Measurements from ENCODE around the gene TMEM184A. TPM values are rescaled to one million over a fixed set of nuclear protein-coding genes. Genes with fewer than 3 reads are reported as not detected.

TMEM184A gene
- total RNA-seq, 1 donor from 2014 or later = not detected

GRCh38 chr7:1533547-1534329 lies 22.3 kb downstream of the TMEM184A start:
- Histone ChIP-seq H3K27ac (peak overlapping the region; percentile 98 to 99), H3K9me3 (no peaks in the 10 kb centered on the region), H3K4me3 (peak overlapping the region; percentile 76 to 91), H3K36me3 (peaks cover 4 to 13% of the 10 kb centered on the region in 2 donors), H3K27me3 (no peaks in the 10 kb centered on the region), H3K4me1 (peaks cover 15 to 45% of the 10 kb centered on the region in 2 donors)
- DNase-seq (ENCODE audit: low spot score in 2 of 2) = peak; percentile 70 to 91
- intact Hi-C loops (cut with DNase I) = loop anchor here (10.0 kb wide), 3 partner anchors 659 to 1101 kb away; partner anchors contain the start of genes GET4 and TTYH3
- no peak for TF ChIP-seq CTCF (IDR thresholded peaks at IDR 0.05)

- TF ChIP-seq CTCF (IDR thresholded peaks at IDR 0.05) = no peak
- Histone ChIP-seq H3K27me3 (no peaks in the 10 kb centered on the region), H3K4me1 (peaks cover 10 to 40% of the 10 kb centered on the region in 2 donors), H3K9me3 (no peaks in the 10 kb centered on the region), H3K27ac (peak overlapping the region; percentile 98 to 99), H3K36me3 (peaks cover 4 to 13% of the 10 kb centered on the region in 2 donors), H3K4me3 (peak overlapping the region; percentile 76 to 91)
- intact Hi-C loops (cut with DNase I) = loop anchor here (10.0 kb wide), 3 partner anchors 658 to 1102 kb away; partner anchors contain the start of genes GET4 and TTYH3
- DNase-seq (ENCODE audit: low spot score in 2 of 2) = no peak
Measured at GRCh38 chr7:1533255-1533546, 22.8 kb downstream of the TMEM184A start.

DNA sequence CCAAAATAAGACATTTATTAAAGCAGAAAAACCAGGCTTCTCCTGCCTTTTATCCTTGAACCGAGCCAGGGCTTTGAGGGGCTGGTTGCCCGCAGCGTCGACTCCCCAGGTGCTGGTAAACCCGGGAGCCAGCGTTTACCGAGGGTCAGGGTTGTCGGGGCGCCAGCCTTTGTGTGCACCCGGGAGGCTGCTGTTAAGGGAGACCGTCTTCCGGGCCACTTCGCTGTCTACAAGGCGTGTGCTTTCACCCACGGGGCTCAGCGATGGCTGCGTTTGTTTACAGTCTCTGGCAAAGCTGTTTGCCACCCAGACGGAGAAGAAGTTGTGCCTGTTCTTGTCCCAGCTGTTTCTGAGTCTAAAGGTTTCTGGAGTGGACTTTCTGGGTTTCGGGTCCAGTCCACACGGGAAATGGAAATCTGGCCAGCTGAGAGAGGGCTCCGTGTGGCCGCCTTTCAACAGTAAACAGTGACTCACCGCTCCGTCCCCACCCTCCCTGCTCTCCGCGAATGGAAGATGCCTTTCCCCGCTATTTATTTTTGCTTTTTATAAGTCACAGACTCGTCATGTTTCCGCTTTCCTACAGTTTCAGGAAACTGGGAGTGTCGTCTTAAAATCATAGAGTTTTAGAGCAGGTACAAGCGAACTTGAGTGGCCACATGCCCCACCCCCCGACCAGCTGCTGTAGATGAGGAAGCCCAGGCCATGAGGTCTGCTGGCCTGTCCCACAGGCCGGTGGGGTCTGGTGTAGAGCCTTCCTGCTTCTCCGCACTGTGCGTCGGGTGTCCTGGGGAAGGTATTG lies 23.4 kb downstream of the TMEM184A start:
- no peaks in the 10 kb centered on the region for H3K27me3 ChIP-seq
- no peak for TF ChIP-seq CTCF (IDR thresholded peaks at IDR 0.05)
- H3K9me3 ChIP-seq = no peaks in the 10 kb centered on the region
- H3K4me1 ChIP-seq = peaks cover 9 to 40% of the 10 kb centered on the region in 2 donors
- DNase-seq (ENCODE audit: low spot score in 2 of 2) = peak; percentile 88 to 96
- H3K4me3 ChIP-seq = peak overlapping the region; percentile 76 to 91
- intact Hi-C loops (cut with DNase I) = loop anchor here (10.0 kb wide), 3 partner anchors 658 to 1102 kb away; partner anchors contain the start of genes GET4 and TTYH3
- peaks cover 4 to 13% of the 10 kb centered on the region in 2 donors for H3K36me3 ChIP-seq
- peak overlapping the region; percentile 98 to 99 for H3K27ac ChIP-seq

DNA sequence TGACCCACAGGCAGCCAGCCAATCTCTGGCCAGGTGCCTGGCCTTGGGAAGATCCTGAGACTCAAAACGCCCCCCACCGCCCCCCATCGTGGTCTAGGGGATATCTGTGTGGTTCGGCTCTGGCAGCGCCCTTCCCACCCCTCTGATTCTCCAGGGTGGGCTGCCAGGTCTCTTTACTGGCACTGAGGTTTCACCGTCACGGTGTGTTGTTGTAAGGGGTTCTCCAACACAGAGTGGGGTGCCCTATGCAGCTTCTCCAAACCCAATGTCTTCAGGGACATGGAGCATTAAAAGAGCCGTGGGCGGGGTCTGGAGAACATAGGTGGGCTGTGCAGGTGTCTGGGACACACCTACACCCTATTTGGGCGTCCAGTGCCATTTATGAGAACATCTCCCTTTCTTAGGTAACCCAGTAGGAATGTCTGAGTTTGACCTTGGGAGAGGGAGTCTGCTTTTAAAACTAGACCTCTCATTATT lies 24.0 kb downstream of the TMEM184A start:
- Histone ChIP-seq H3K9me3 (no peaks in the 10 kb centered on the region), H3K27ac (peak overlapping the region; percentile 98 to 99), H3K36me3 (peaks cover 4 to 13% of the 10 kb centered on the region in 2 donors), H3K4me3 (peak overlapping the region; percentile 76 to 91), H3K4me1 (peaks cover 9 to 40% of the 10 kb centered on the region in 2 donors), H3K27me3 (no peaks in the 10 kb centered on the region)
- intact Hi-C loops (cut with DNase I) = loop anchor here (2.0 to 10.0 kb wide), 4 partner anchors 71 to 1103 kb away; partner anchors contain the start of genes GET4 and TTYH3
- TF ChIP-seq CTCF (IDR thresholded peaks at IDR 0.05) = no peak
- DNase-seq (ENCODE audit: low spot score in 2 of 2) = no peak

GRCh38 chr7:1531263-1531978 lies 24.6 kb downstream of the TMEM184A start:
- Histone ChIP-seq H3K27ac (peak overlapping the region; percentile 98 to 99), H3K9me3 (no peaks in the 10 kb centered on the region), H3K36me3 (peaks cover 4 to 13% of the 10 kb centered on the region in 2 donors), H3K4me1 (peaks cover 9 to 37% of the 10 kb centered on the region in 2 donors), H3K27me3 (no peaks in the 10 kb centered on the region), H3K4me3 (peak overlapping the region; percentile 76 to 91)
- intact Hi-C loops (cut with DNase I) = loop anchor here (2.0 to 10.0 kb wide), 4 partner anchors 71 to 1103 kb away; partner anchors contain the start of genes GET4 and TTYH3
- peak in 1 of 2 donors; percentile 85 for DNase-seq (ENCODE audit: low spot score in 2 of 2)
- TF ChIP-seq CTCF (IDR thresholded peaks at IDR 0.05) = no peak
